IMR-90 (cell line): ENCODE measurements around the gene SERPINA6.

Source experiments
- BHLHE40 ChIP-seq: fragments of 150-350 bp; IDR thresholded peaks from 2 replicates; pipeline ENCODE4 v1.6.1; 2016; ENCODE audit warnings: mild to moderate bottlenecking, low read depth, low read length
- CHD1 ChIP-seq: IDR thresholded peaks from 2 replicates; pipeline ENCODE4 v1.6.1; 2012; ENCODE audit warnings: low read depth, low read length, improper control_type of control experiment
- FOS ChIP-seq: fragments of 150-350 bp; IDR thresholded peaks from 2 replicates; pipeline ENCODE4 v1.6.1; 2016; ENCODE audit warnings: low read depth, low read length
- MAZ ChIP-seq: IDR thresholded peaks from 2 replicates; pipeline ENCODE4 v1.6.1; 2012; ENCODE audit warnings: low read depth, mild to moderate bottlenecking, low read length, improper control_type of control experiment, moderate library complexity, borderline replicate concordance
- MXI1 ChIP-seq: IDR thresholded peaks from 2 replicates; pipeline ENCODE4 v1.6.1; 2012; ENCODE audit warnings: low read depth, mild to moderate bottlenecking, low read length, moderate library complexity, borderline replicate concordance
- POLR2A ChIP-seq: IDR thresholded peaks from 2 replicates; pipeline ENCODE4 v1.6.1; 2012; ENCODE audit warnings: mild to moderate bottlenecking, low read depth, low read length
- RAD21 ChIP-seq: IDR thresholded peaks from 2 replicates; pipeline ENCODE4 v1.6.1; 2012; ENCODE audit warnings: low read length, improper control_type of control experiment
- SMC3 ChIP-seq: fragments of 150-350 bp; IDR thresholded peaks from 2 replicates; pipeline ENCODE4 v1.6.1; 2016; ENCODE audit warnings: low read depth, mild to moderate bottlenecking, antibody characterized with exemption, low read length, moderate library complexity
- USF2 ChIP-seq: fragments of 150-350 bp; IDR thresholded peaks from 2 replicates; pipeline ENCODE4 v1.6.1; 2017; ENCODE audit warnings: mild to moderate bottlenecking, antibody characterized with exemption, low read length, low read depth
- TF ChIP-seq, protein P1 (sequence below): conservative IDR thresholded peaks from 2 replicates; pipeline ENCODE4 v1.5.1; 2012; ENCODE audit warnings: mild to moderate bottlenecking, low read depth, low read length, improper control_type of control experiment

DNA sequence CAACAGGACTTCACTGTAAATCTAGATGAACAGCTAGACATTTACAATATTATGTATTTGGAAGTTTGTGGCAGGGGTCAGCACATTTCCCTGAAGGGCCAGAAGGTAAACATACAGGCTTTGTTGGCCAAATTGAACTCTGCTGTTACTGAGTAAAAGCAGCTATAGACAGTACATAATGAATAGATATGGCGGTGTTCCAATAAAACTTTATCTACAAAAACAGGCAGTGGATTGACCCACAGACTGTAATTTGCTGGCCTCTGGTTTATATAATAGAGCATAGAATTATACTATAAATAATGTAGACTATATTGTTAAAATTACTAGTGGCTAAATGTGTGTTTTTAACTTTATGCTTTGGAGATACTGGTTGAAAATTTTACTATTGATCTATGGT, 55.8 kb downstream of the SERPINA6 start:
- TF ChIP-seq, protein P1, sequence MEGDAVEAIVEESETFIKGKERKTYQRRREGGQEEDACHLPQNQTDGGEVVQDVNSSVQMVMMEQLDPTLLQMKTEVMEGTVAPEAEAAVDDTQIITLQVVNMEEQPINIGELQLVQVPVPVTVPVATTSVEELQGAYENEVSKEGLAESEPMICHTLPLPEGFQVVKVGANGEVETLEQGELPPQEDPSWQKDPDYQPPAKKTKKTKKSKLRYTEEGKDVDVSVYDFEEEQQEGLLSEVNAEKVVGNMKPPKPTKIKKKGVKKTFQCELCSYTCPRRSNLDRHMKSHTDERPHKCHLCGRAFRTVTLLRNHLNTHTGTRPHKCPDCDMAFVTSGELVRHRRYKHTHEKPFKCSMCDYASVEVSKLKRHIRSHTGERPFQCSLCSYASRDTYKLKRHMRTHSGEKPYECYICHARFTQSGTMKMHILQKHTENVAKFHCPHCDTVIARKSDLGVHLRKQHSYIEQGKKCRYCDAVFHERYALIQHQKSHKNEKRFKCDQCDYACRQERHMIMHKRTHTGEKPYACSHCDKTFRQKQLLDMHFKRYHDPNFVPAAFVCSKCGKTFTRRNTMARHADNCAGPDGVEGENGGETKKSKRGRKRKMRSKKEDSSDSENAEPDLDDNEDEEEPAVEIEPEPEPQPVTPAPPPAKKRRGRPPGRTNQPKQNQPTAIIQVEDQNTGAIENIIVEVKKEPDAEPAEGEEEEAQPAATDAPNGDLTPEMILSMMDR = no peak
- TF ChIP-seq POLR2A (no peak), USF2 (no peak), RAD21 (no peak), MAZ (no peak), MXI1 (no peak), SMC3 (no peak), CHD1 (no peak), FOS (no peak), BHLHE40 (no peak)
